PFSK-1 (cell line): ENCODE results near the gene PTDSS2.

Experiments
- FOXP2 ChIP-seq: optimal IDR thresholded peaks from 2 replicates; pipeline ENCODE3; 2011; ENCODE audit warnings: borderline replicate concordance, control low read depth, inconsistent platforms; ENCODE audit not compliant: insufficient read depth; ENCODE audit errors: extremely low read length, extremely low read depth
- POLR2AphosphoS5 ChIP-seq: IDR thresholded peaks from 2 replicates; pipeline ENCODE4 v1.6.1; 2012; ENCODE audit warnings: low read depth, mild to moderate bottlenecking, control low read depth, low read length, moderate library complexity
- SIN3A ChIP-seq: IDR thresholded peaks from 2 replicates; pipeline ENCODE4 v1.6.1; 2012; ENCODE audit warnings: mild to moderate bottlenecking, low read length, moderate library complexity, borderline replicate concordance; ENCODE audit not compliant: insufficient read depth
- TAF1 ChIP-seq: IDR thresholded peaks from 2 replicates; pipeline ENCODE4 v1.6.1; 2012; ENCODE audit warnings: low read length, control low read depth, borderline replicate concordance; ENCODE audit not compliant: insufficient read depth
- TF ChIP-seq, protein P1 (sequence below), 2 experiments: IDR thresholded peaks; 2 replicates each; pipeline versions ENCODE4 v1.6.1 to v1.8.0; 2011 to 2012; ENCODE audit warnings: low read depth in 2 of 2, low read length in 2 of 2, control low read depth in 1 of 2, inconsistent platforms in 1 of 2, mild to moderate bottlenecking in 1 of 2, moderate library complexity in 1 of 2; ENCODE audit not compliant: insufficient read depth in 1 of 2

PTDSS2 gene

DNA sequence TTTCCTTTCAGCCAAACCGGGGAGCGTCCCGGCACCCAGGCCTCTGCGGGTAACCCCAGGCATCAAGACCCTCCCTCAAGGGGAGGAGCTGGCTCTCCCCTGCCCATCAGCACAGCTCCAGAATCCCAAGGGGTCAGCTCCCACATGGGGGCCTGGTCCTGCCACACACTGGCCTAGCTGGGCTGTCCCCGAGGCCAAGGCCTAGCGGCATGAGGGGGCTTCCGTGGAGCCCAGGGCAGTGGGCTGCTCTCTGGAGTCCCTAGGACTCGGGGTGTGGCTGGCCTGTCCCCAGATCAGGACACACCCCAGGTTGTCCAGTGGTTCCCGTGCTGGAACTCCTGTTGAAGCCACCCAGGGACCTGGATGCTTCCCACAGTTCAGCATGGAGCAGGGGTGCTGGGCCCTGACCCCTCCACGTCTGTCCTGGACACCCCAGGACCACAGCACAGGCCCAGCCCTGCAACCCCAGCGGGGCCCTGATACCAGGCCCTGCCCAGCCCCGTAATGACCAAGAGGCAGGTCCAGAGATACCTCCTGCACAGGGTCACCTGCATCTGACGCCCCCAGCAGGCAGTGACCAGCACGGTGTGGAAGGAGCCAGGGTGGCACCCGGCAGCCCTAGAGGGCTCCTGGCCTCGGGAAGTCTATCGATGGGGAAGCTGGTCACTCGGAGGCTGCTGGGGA is 79.8 kb downstream of the PTDSS2 start:
- TF ChIP-seq SIN3A (no peak), FOXP2 (no peak), TAF1 (no peak), POLR2AphosphoS5 (no peak)
- TF ChIP-seq, protein P1, sequence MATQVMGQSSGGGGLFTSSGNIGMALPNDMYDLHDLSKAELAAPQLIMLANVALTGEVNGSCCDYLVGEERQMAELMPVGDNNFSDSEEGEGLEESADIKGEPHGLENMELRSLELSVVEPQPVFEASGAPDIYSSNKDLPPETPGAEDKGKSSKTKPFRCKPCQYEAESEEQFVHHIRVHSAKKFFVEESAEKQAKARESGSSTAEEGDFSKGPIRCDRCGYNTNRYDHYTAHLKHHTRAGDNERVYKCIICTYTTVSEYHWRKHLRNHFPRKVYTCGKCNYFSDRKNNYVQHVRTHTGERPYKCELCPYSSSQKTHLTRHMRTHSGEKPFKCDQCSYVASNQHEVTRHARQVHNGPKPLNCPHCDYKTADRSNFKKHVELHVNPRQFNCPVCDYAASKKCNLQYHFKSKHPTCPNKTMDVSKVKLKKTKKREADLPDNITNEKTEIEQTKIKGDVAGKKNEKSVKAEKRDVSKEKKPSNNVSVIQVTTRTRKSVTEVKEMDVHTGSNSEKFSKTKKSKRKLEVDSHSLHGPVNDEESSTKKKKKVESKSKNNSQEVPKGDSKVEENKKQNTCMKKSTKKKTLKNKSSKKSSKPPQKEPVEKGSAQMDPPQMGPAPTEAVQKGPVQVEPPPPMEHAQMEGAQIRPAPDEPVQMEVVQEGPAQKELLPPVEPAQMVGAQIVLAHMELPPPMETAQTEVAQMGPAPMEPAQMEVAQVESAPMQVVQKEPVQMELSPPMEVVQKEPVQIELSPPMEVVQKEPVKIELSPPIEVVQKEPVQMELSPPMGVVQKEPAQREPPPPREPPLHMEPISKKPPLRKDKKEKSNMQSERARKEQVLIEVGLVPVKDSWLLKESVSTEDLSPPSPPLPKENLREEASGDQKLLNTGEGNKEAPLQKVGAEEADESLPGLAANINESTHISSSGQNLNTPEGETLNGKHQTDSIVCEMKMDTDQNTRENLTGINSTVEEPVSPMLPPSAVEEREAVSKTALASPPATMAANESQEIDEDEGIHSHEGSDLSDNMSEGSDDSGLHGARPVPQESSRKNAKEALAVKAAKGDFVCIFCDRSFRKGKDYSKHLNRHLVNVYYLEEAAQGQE (IDR thresholded peaks at IDR 0.05; ENCODE audit: insufficient read depth in 1 of 2, low read depth in 2 of 2, low read length in 2 of 2) = no peak

GRCh38 chr11:530960-531831 is 81.1 kb downstream of the PTDSS2 start:
- TF ChIP-seq, protein P1 (IDR thresholded peaks at IDR 0.05; ENCODE audit: insufficient read depth in 1 of 2, low read depth in 2 of 2, low read length in 2 of 2) = no peak
- TF ChIP-seq FOXP2 (no peak), POLR2AphosphoS5 (no peak), SIN3A (no peak), TAF1 (no peak)

DNA sequence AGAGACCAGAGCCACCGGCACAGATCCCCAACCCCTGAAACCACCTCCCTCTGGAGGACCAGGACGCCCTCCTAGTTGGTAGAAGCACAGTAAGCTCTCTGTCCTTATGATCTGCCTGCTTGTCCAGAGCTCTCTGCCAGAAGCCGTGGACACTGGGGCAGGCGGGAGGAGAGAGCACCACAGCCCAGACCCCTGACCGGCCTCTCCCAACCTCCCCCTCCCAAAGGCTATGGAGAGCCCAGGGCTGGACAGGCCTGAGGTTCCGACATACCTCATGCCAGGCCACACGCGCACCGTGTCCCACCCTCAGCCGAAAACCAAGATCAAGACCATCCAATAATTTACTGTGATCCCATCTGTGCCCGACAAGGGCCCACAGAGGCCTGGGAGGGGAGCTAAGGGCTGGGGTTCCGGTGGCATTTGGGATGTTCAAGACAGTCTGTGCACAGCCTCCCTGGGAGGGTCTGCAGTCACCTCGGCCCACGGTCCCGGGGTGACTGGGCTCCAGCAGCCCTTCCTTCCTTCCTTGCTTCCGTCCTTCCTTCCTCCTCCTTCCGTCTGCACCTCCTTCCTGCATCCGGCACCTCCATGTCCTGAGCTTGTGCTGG is 81.9 kb downstream of the PTDSS2 start:
- TF ChIP-seq TAF1 (no peak), FOXP2 (no peak), SIN3A (no peak), POLR2AphosphoS5 (no peak)
- TF ChIP-seq, protein P1 (IDR thresholded peaks at IDR 0.05; ENCODE audit: insufficient read depth in 1 of 2, low read depth in 2 of 2, low read length in 2 of 2) = no peak

DNA sequence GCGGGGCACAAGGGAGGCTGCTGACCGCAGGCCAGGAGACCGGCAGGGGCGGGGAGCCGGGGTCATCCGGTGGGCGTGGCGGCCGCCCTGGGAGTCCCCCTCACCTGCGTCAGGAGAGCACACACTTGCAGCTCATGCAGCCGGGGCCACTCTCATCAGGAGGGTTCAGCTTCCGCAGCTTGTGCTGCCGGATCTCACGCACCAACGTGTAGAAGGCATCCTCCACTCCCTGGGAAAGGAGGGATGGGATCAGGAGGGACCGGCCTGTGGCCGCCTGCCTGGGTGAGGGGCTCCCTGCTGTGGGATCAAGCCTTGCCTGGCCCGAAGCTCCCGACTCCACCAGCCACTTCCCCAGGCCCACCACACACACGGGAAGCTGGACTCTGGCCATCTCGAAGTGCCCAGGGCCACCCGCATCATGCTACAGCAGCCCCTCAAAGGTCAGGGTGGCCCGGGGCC is 82.5 kb downstream of the PTDSS2 start:
- TF ChIP-seq TAF1 (no peak), FOXP2 (no peak), POLR2AphosphoS5 (no peak)
- TF ChIP-seq, protein P1 (IDR thresholded peaks at IDR 0.05; ENCODE audit: insufficient read depth in 1 of 2, low read depth in 2 of 2, low read length in 2 of 2) = no peak
